B cell (primary cell): ENCODE measurements around the gene P2RX2. TPM values are rescaled to one million over a fixed set of nuclear protein-coding genes. Genes with fewer than 3 reads are reported as not detected.

Experiments
- ATAC-seq: fragments of 200-7000 bp; cut with Tn5 transposase; one replicate; pipeline ENCODE4 v1.10.0; 2021; ENCODE audit warnings: low read depth, mild to moderate bottlenecking, moderate number of reproducible peaks, moderate library complexity
- CTCF ChIA-PET: fragments of 350-600 bp; sonication (Branson Sonifier 250); formaldehyde crosslinking; loops from one replicate; lab custom pipeline; 2021; ENCODE audit warnings: antibody characterized with exemption, inconsistent platforms; lab: Charles Lee
- POLR2A ChIA-PET: fragments of 350-600 bp; sonication (Branson Sonifier 250); formaldehyde crosslinking; loops from one replicate; lab custom pipeline; 2021; ENCODE audit warnings: antibody characterized with exemption; lab: Charles Lee
- DNase-seq: peaks from one replicate; pipeline ENCODE4 v3.0.0; 2013
- H2AFZ ChIP-seq: 2 replicates; pipeline ENCODE4 v1.6.1; 2012; ENCODE audit warnings: mild to moderate bottlenecking, low read depth, low read length; ENCODE audit not compliant: insufficient read depth, poor library complexity, severe bottlenecking
- H3K27ac ChIP-seq, 2 donors: 1 replicate in 1 of 2; 2 replicates in 1 of 2; pipeline ENCODE4 v1.5.1; 2012 to 2013; ENCODE audit warnings: low read length in 2 of 2, mild to moderate bottlenecking in 2 of 2, moderate library complexity in 1 of 2
- H3K27me3 ChIP-seq, 4 experiments: fragments of 200-600 bp in 1 of 4; sonication (generic) in 1 of 4; replicated peaks in 1 of 4; 1 replicate in 2 of 4; 2 replicates in 2 of 4; pipeline versions ENCODE4 v1.6.1 to v1.7.0; 2013 to 2016; ENCODE audit warnings: low read length in 3 of 4, mild to moderate bottlenecking in 2 of 4, mixed read lengths in 1 of 4, moderate library complexity in 1 of 4; ENCODE audit not compliant: insufficient read depth in 4 of 4, control insufficient read depth in 3 of 4; ENCODE audit errors: control extremely low read depth in 1 of 4
- H3K36me3 ChIP-seq, 2 experiments: replicated peaks in 1 of 2; 1 replicate in 1 of 2; 2 replicates in 1 of 2; pipeline versions ENCODE4 v1.6.1 to v1.7.1; 2013; ENCODE audit warnings: low read length in 1 of 2; ENCODE audit not compliant: insufficient read depth in 2 of 2, control insufficient read depth in 1 of 2; ENCODE audit errors: control extremely low read depth in 1 of 2, extremely low read depth in 1 of 2
- H3K4me1 ChIP-seq, 2 donors: fragments of 200-600 bp in 1 of 2; sonication (generic) in 1 of 2; 1 replicate in 1 of 2; 2 replicates in 1 of 2; pipeline versions ENCODE4 v1.5.1 to v1.6.1; 2013 to 2017; ENCODE audit warnings: low read length in 2 of 2; ENCODE audit not compliant: control insufficient read depth in 2 of 2, insufficient read depth in 2 of 2
- H3K4me2 ChIP-seq: replicated peaks from 2 replicates; pipeline ENCODE3; 2012; ENCODE audit warnings: mild to moderate bottlenecking, low read depth, low read length; ENCODE audit not compliant: poor library complexity, severe bottlenecking
- H3K4me3 ChIP-seq, 5 experiments: fragments of 200-600 bp in 1 of 5; sonication (generic) in 1 of 5; 1 replicate in 3 of 5; 2 replicates in 2 of 5; pipeline versions ENCODE4 v1.5.1 to v1.7.0; 2011 to 2016; ENCODE audit warnings: low read length in 4 of 5, mild to moderate bottlenecking in 4 of 5, low read depth in 2 of 5, control low read depth in 1 of 5, moderate library complexity in 1 of 5; ENCODE audit not compliant: insufficient read depth in 1 of 5; ENCODE audit errors: control extremely low read depth in 1 of 5, extremely low read depth in 1 of 5
- H3K79me2 ChIP-seq: fragments of 200-600 bp; sonication (generic); one replicate; pipeline ENCODE4 v1.6.0; 2016; ENCODE audit warnings: low read length; ENCODE audit not compliant: control insufficient read depth, insufficient read depth
- H3K9ac ChIP-seq: fragments of 200-600 bp; sonication (generic); 2 replicates; pipeline ENCODE4 v1.6.1; 2017; ENCODE audit warnings: mild to moderate bottlenecking, low read length, moderate library complexity
- H3K9me3 ChIP-seq, 3 donors: one replicate each; pipeline versions ENCODE4 v1.6.1 to v1.7.1; 2013; ENCODE audit warnings: low read length in 2 of 3; ENCODE audit not compliant: control insufficient read depth in 2 of 3, insufficient read depth in 1 of 3; ENCODE audit errors: control extremely low read depth in 1 of 3
- H4K20me1 ChIP-seq: 2 replicates; pipeline ENCODE4 v1.6.0; 2012; ENCODE audit warnings: mild to moderate bottlenecking, low read length; ENCODE audit not compliant: insufficient read depth, control insufficient read depth, poor library complexity, severe bottlenecking
- H3K27ac Mint-ChIP-seq: one replicate; pipeline ENCODE4 v1.8.0; 2021; ENCODE audit warnings: mixed read lengths
- H3K27me3 Mint-ChIP-seq: one replicate; pipeline ENCODE4 v1.8.0; 2021; ENCODE audit warnings: mixed read lengths
- H3K4me1 Mint-ChIP-seq: one replicate; pipeline ENCODE4 v1.8.0; 2021; ENCODE audit warnings: mixed read lengths
- H3K4me3 Mint-ChIP-seq: one replicate; pipeline ENCODE4 v1.8.0; 2021; ENCODE audit warnings: mixed read lengths
- H3K9me3 Mint-ChIP-seq: one replicate; pipeline ENCODE4 v1.8.0; 2022; ENCODE audit warnings: mixed read lengths; ENCODE audit not compliant: insufficient read depth
- CTCF ChIP-seq: fragments of 200-600 bp; IDR thresholded peaks from one replicate; pipeline ENCODE4 v1.8.0; 2022; ENCODE audit warnings: antibody characterized with exemption, mild to moderate bottlenecking
- EZH2 ChIP-seq: IDR thresholded peaks from 2 replicates; pipeline ENCODE4 v1.6.1; 2012; ENCODE audit warnings: borderline replicate concordance, low read depth, mild to moderate bottlenecking, moderate library complexity, low read length; ENCODE audit not compliant: insufficient read depth, poor library complexity, severe bottlenecking
- WGBS: methylation state at CpG from one replicate; pipeline ENCODE4 v1.1.5; 2013; ENCODE audit warnings: missing lambda C conversion rate; ENCODE audit not compliant: insufficient coverage; 5-methylcytosine and 5-hydroxymethylcytosine counted together
- intact Hi-C: fragments of 100-400 bp; cut with micrococcal nuclease; formaldehyde crosslinking; loops from one replicate; pipeline ENCODE4 v1.10.0; 2022
- polyA plus RNA-seq: library from polyadenylated mRNA; depleted of rRNA; stranded (reverse); fragments of >200 nt; gene quantifications from 2 replicates; pipeline ENCODE4 v1.2.3, GENCODE V29; 2012
- total RNA-seq, 2 donors: library from RNA; stranded (reverse); fragments of 120-200 nt in 1 of 2; gene quantifications; 1 replicate in 1 of 2; 2 replicates in 1 of 2; pipeline versions ENCODE4 v1.2.3 to v1.2.4, GENCODE V29; 2013 to 2022

P2RX2 gene
- total and polyA plus RNA-seq, 2 donors (not counting 1 experiment from before 2014, with no cell fraction given) = not detected

GRCh38 chr12:132633398-132633797 is 14.8 kb downstream of the P2RX2 start:
- 80% methylated on average over 3 of the region's 8 CpGs for WGBS
- H3K36me3 ChIP-seq = peaks cover 3 to 32% of the 10 kb centered on the region in 2 experiments
- H3K27me3 ChIP-seq = no peaks in the 10 kb centered on the region
- no peaks in the 10 kb centered on the region for H3K9me3 ChIP-seq
- DNase-seq (no peak), ATAC-seq (no peak)
- no peak overlapping the region for H3K4me3 ChIP-seq
- H2AFZ ChIP-seq = no peak overlapping the region
- no peaks in the 10 kb centered on the region for H4K20me1 ChIP-seq
- Mint-ChIP-seq H3K27me3 (no peaks in the 10 kb centered on the region), H3K4me1 (peaks cover 20% of the 10 kb centered on the region), H3K27ac (peak overlapping the region; percentile 26), H3K4me3 (no peak overlapping the region), H3K9me3 (no peaks in the 10 kb centered on the region)
- CTCF ChIA-PET = interaction anchor here (0.9 to 1.7 kb wide), 2 partner anchors 16 to 19 kb away, joined by 4 read pairs; no protein-coding TSS in a partner anchor
- intact Hi-C loops = no loop called here
- no peaks in the 10 kb centered on the region for H3K79me2 ChIP-seq
- peaks cover 0 to 25% of the 10 kb centered on the region in 2 donors for H3K4me1 ChIP-seq
- no peak for TF ChIP-seq EZH2
- TF ChIP-seq CTCF = no peak
- no peak overlapping the region for H3K9ac ChIP-seq
- no peak overlapping the region for H3K27ac ChIP-seq
- H3K4me2 ChIP-seq = no peak overlapping the region
- POLR2A ChIA-PET = no interaction called here

- no peak overlapping the region for H3K4me2 ChIP-seq
- no peaks in the 10 kb centered on the region for H4K20me1 ChIP-seq
- no peaks in the 10 kb centered on the region for H3K27me3 Mint-ChIP-seq
- H3K4me3 Mint-ChIP-seq = no peak overlapping the region
- H3K4me1 Mint-ChIP-seq = peaks cover 20% of the 10 kb centered on the region
- H3K4me1 ChIP-seq = peaks cover 0 to 25% of the 10 kb centered on the region in 2 donors
- no peaks in the 10 kb centered on the region for H3K9me3 ChIP-seq
- no peaks in the 10 kb centered on the region for H3K79me2 ChIP-seq
- no peaks in the 10 kb centered on the region for H3K27me3 ChIP-seq
- H3K9ac ChIP-seq = no peak overlapping the region
- H3K9me3 Mint-ChIP-seq = no peaks in the 10 kb centered on the region
- ChIA-PET CTCF (interaction anchor here (1.7 kb wide), 1 partner anchor 17 kb away, joined by 4 read pairs; no protein-coding TSS in a partner anchor), POLR2A (no interaction called here)
- peaks cover 3 to 36% of the 10 kb centered on the region in 2 experiments for H3K36me3 ChIP-seq
- H3K27ac Mint-ChIP-seq = no peak overlapping the region
- H3K4me3 ChIP-seq = no peak overlapping the region
- TF ChIP-seq EZH2 (no peak), CTCF (no peak)
- ATAC-seq (no peak), DNase-seq (no peak)
- WGBS = 94% methylated on average over 7 of the region's 10 CpGs
- no peak overlapping the region for H3K27ac ChIP-seq
- intact Hi-C loops = no loop called here
- H2AFZ ChIP-seq = no peak overlapping the region
Observed at GRCh38 chr12:132633901-132634300, 15.3 kb downstream of the P2RX2 start.
